PC-3 (cell line): ENCODE measurements around the gene PSMD14. TPM values are rescaled to one million over a fixed set of nuclear protein-coding genes. Genes with fewer than 3 reads are reported as not detected.

Experiments used
- ATAC-seq: fragments of 200-7000 bp; cut with Tn5 transposase; 2 replicates; pipeline ENCODE4 v1.9.1; 2020; ENCODE audit warnings: mild to moderate bottlenecking, moderate library complexity
- BruUV-seq: library from RNA; stranded (reverse); fragments of 400-500 nt; replicated peaks from 2 replicates; lab custom pipeline; 2021; lab: Mats Ljungman, UMichigan
- CTCF ChIA-PET: fragments of 300-600 bp; sonication (Branson Sonifier 250); formaldehyde crosslinking; loops from one replicate; lab custom pipeline; 2022; ENCODE audit warnings: antibody characterized with exemption; lab: Charles Lee
- POLR2A ChIA-PET: fragments of 300-600 bp; sonication (Branson Sonifier 250); formaldehyde crosslinking; loops from one replicate; lab custom pipeline; 2022; ENCODE audit warnings: antibody characterized with exemption; ENCODE audit not compliant: unreplicated experiment; lab: Charles Lee
- DNase-seq: peaks from one replicate; pipeline ENCODE4 v3.0.0-alpha.2; 2015
- H2AFZ ChIP-seq: fragments of 300-600 bp; sonication (generic); 2 replicates; pipeline ENCODE4 v1.6.0; 2016; ENCODE audit warnings: antibody characterized with exemption, low read length
- H3F3A ChIP-seq: fragments of 300-600 bp; sonication (generic); one replicate; pipeline ENCODE4 v1.6.0; 2017; ENCODE audit warnings: antibody characterized with exemption, low read length, control low read depth, mild to moderate bottlenecking; ENCODE audit not compliant: unreplicated experiment
- H3K27ac ChIP-seq: fragments of 300-600 bp; sonication (generic); 2 replicates; pipeline ENCODE4 v1.5.1; 2016; ENCODE audit warnings: mild to moderate bottlenecking, low read length
- H3K27me3 ChIP-seq: fragments of 300-600 bp; sonication (generic); 2 replicates; pipeline ENCODE4 v1.6.1; 2016; ENCODE audit warnings: low read length, mixed read lengths
- H3K36me3 ChIP-seq: fragments of 300-600 bp; sonication (generic); 2 replicates; pipeline ENCODE4 v1.6.1; 2016; ENCODE audit warnings: low read depth, mixed run types, low read length, mixed read lengths
- H3K4me1 ChIP-seq: fragments of 300-600 bp; sonication (generic); 2 replicates; pipeline ENCODE4 v1.5.1; 2016; ENCODE audit warnings: low read length; ENCODE audit not compliant: insufficient read depth
- H3K4me2 ChIP-seq: fragments of 300-600 bp; sonication (generic); 2 replicates; pipeline ENCODE4 v1.6.0; 2016; ENCODE audit warnings: low read length
- H3K4me3 ChIP-seq: fragments of 300-600 bp; sonication (generic); 2 replicates; pipeline ENCODE4 v1.5.1; 2016; ENCODE audit warnings: mild to moderate bottlenecking, low read length, mixed read lengths
- H3K79me2 ChIP-seq: fragments of 300-600 bp; sonication (generic); 2 replicates; pipeline ENCODE4 v1.6.1; 2017; ENCODE audit warnings: low read length, mixed read lengths
- H3K9ac ChIP-seq: fragments of 300-600 bp; sonication (generic); 2 replicates; pipeline ENCODE4 v1.6.0; 2016; ENCODE audit warnings: mild to moderate bottlenecking, low read length
- H3K9me2 ChIP-seq: fragments of 300-600 bp; sonication (generic); replicated peaks from 2 replicates; pipeline ENCODE4 v1.6.1; 2016; ENCODE audit warnings: mixed run types, low read length, mixed read lengths
- H3K9me3 ChIP-seq: fragments of 300-600 bp; sonication (generic); 2 replicates; pipeline ENCODE4 v1.6.1; 2016; ENCODE audit warnings: low read length, mixed read lengths
- H4K20me1 ChIP-seq: fragments of 300-600 bp; sonication (generic); 2 replicates; pipeline ENCODE4 v1.6.1; 2016; ENCODE audit warnings: low read length, mixed read lengths
- CTCF ChIP-seq: fragments of 300-600 bp; sonication (generic); conservative IDR thresholded peaks from 2 replicates; pipeline ENCODE4 v1.5.1; 2017; ENCODE audit warnings: antibody characterized with exemption, low read depth, mild to moderate bottlenecking, low read length
- EZH2 ChIP-seq: fragments of 300-600 bp; sonication (generic); IDR thresholded peaks from one replicate; pipeline ENCODE4 v1.6.1; 2017; ENCODE audit warnings: antibody characterized with exemption, mild to moderate bottlenecking, low read length; ENCODE audit not compliant: unreplicated experiment
- EZH2phosphoT487 ChIP-seq: fragments of 300-600 bp; sonication (generic); IDR thresholded peaks from 2 replicates; pipeline ENCODE4 v1.6.1; 2018; ENCODE audit warnings: mild to moderate bottlenecking, antibody characterized with exemption, low read length, borderline replicate concordance
- intact Hi-C: fragments of 100-400 bp; cut with micrococcal nuclease; formaldehyde crosslinking; loops from 2 replicates; pipeline ENCODE4 v1.9.0; 2023
- total RNA-seq: library from RNA; depleted of rRNA; stranded (reverse); fragments of >200 nt; gene quantifications from 2 replicates; pipeline ENCODE4 v1.2.3, GENCODE V29; 2014; rRNA removed

Gene PSMD14
- total RNA-seq, 1 experiment from 2014 or later: 151 TPM

- Histone ChIP-seq H3K9me2 (no peaks in the 10 kb centered on the region), H3K9ac (no peak overlapping the region), H4K20me1 (no peaks in the 10 kb centered on the region), H3K4me3 (no peak overlapping the region), H3K4me1 (no peaks in the 10 kb centered on the region), H3F3A (no peaks in the 10 kb centered on the region), H3K27me3 (no peaks in the 10 kb centered on the region), H3K4me2 (no peak overlapping the region), H3K27ac (no peak overlapping the region), H2AFZ (no peak overlapping the region), H3K79me2 (no peaks in the 10 kb centered on the region), H3K9me3 (no peaks in the 10 kb centered on the region), H3K36me3 (no peaks in the 10 kb centered on the region)
- ATAC-seq (no peak), DNase-seq (no peak)
- intact Hi-C loops: loop anchor here (1.0 kb wide), 1 partner anchor 8 kb away; no protein-coding TSS in a partner anchor
- CTCF ChIA-PET: no interaction called here
- BruUV-seq: no TSS peak
- TF ChIP-seq CTCF (no peak), EZH2phosphoT487 (no peak), EZH2 (no peak)
- POLR2A ChIA-PET: no interaction called here
Measured at GRCh38 chr2:161445097-161445496, 136.9 kb downstream of the PSMD14 start.

GRCh38 chr2:161448431-161448830 is 140.2 kb downstream of the PSMD14 start:
- no peak overlapping the region for H3K4me2 ChIP-seq
- H3K9me2 ChIP-seq: no peaks in the 10 kb centered on the region
- H3K36me3 ChIP-seq: no peaks in the 10 kb centered on the region
- CTCF ChIA-PET: no interaction called here
- no peaks in the 10 kb centered on the region for H3K79me2 ChIP-seq
- intact Hi-C loops: no loop called here
- POLR2A ChIA-PET: no interaction called here
- DNase-seq: no peak
- H4K20me1 ChIP-seq: no peaks in the 10 kb centered on the region
- BruUV-seq: no TSS peak
- H2AFZ ChIP-seq: no peak overlapping the region
- no peaks in the 10 kb centered on the region for H3K27me3 ChIP-seq
- no peak for TF ChIP-seq EZH2
- no peak for TF ChIP-seq CTCF
- no peak for TF ChIP-seq EZH2phosphoT487
- H3K9ac ChIP-seq: no peak overlapping the region
- H3F3A ChIP-seq: no peaks in the 10 kb centered on the region
- no peak for ATAC-seq
- H3K4me3 ChIP-seq: no peak overlapping the region
- no peak overlapping the region for H3K27ac ChIP-seq
- no peaks in the 10 kb centered on the region for H3K9me3 ChIP-seq
- no peaks in the 10 kb centered on the region for H3K4me1 ChIP-seq

Other genes starting within 250 kb of the PSMD14 start
- 22.2 and 23.7 TPM in 2 replicates for gene TANK, start 148.0 kb upstream of the PSMD14 start, total RNA-seq
- gene TBR1, start 107.9 kb downstream of the PSMD14 start, total RNA-seq: not detected in 2 replicates